ENCODE results near the gene MCHR1.

GRCh38 chr22:40660730-40661129 lies 18.6 kb upstream of the MCHR1 start:
- no peak for TF ChIP-seq EZH2phosphoT487 (IDR thresholded peaks at IDR 0.05; ENCODE audit: low read depth)
- no peak for TF ChIP-seq CTCF (IDR thresholded peaks at IDR 0.05; ENCODE audit: low read depth, low read length)

Data from OCI-LY3 (cell line).